HEK293T (cell line): ENCODE measurements around the gene BMAL1.
"Not testable (repeated sequence)": the region's sequence is repeated elsewhere in the genome, so short reads cannot be mapped to it uniquely, and the experiment has no call there.

Experiments
- CTCF ChIA-PET: fragments of 350-600 bp; formaldehyde crosslinking; extraction: SDS; loops from one replicate; lab custom pipeline; 2021; ENCODE audit warnings: antibody characterized with exemption, inconsistent platforms; lab: Yijun Ruan, JAX
- POLR2A ChIA-PET: fragments of 350-600 bp; formaldehyde crosslinking; extraction: SDS; loops from one replicate; lab custom pipeline; 2020; ENCODE audit warnings: antibody characterized with exemption, inconsistent platforms; lab: Yijun Ruan, JAX
- DNase-seq: peaks from one replicate; pipeline ENCODE4 v3.0.0; 2012; ENCODE audit warnings: mixed read lengths; ENCODE audit errors: extremely low spot score
- ARNT ChIP-seq: fragments of 450-650 bp; IDR thresholded peaks from 2 replicates; pipeline ENCODE4 v1.6.1; 2017; ENCODE audit warnings: mild to moderate bottlenecking
- BHLHE40 ChIP-seq: fragments of 450-650 bp; IDR thresholded peaks from 2 replicates; pipeline ENCODE4 v1.6.1; 2016; ENCODE audit warnings: mild to moderate bottlenecking, moderate library complexity, borderline replicate concordance
- CTBP1 ChIP-seq: fragments of 450-650 bp; IDR thresholded peaks from 2 replicates; pipeline ENCODE4 v1.6.1; 2016; ENCODE audit warnings: borderline replicate concordance
- ELF4 ChIP-seq: fragments of 450-650 bp; IDR thresholded peaks from 2 replicates; pipeline ENCODE4 v1.6.1; 2017; ENCODE audit warnings: antibody characterized with exemption
- FOXA1 ChIP-seq: fragments of 450-650 bp; IDR thresholded peaks from 2 replicates; pipeline ENCODE4 v1.6.1; 2016; ENCODE audit warnings: mild to moderate bottlenecking
- FOXK2 ChIP-seq: fragments of 450-650 bp; IDR thresholded peaks from 2 replicates; pipeline ENCODE4 v1.6.1; 2016; ENCODE audit warnings: mild to moderate bottlenecking
- FOXM1 ChIP-seq: fragments of 450-650 bp; IDR thresholded peaks from 2 replicates; pipeline ENCODE4 v1.6.1; 2017; ENCODE audit warnings: mild to moderate bottlenecking, borderline replicate concordance
- HDGF ChIP-seq: fragments of 450-650 bp; IDR thresholded peaks from 2 replicates; pipeline ENCODE4 v1.6.1; 2017; ENCODE audit warnings: antibody characterized with exemption, borderline replicate concordance
- L3MBTL2 ChIP-seq: fragments of 450-650 bp; conservative IDR thresholded peaks from 2 replicates; pipeline ENCODE4 v1.6.1; 2016; ENCODE audit warnings: mild to moderate bottlenecking
- LEF1 ChIP-seq: fragments of 450-650 bp; IDR thresholded peaks from 2 replicates; pipeline ENCODE4 v1.6.1; 2017; ENCODE audit warnings: mild to moderate bottlenecking, borderline replicate concordance
- NFRKB ChIP-seq: fragments of 450-650 bp; IDR thresholded peaks from 2 replicates; pipeline ENCODE4 v1.6.1; 2016; ENCODE audit warnings: mild to moderate bottlenecking, moderate library complexity
- SP1 ChIP-seq: fragments of 450-650 bp; IDR thresholded peaks from 2 replicates; pipeline ENCODE4 v1.6.1; 2017
- SUZ12 ChIP-seq: fragments of 450-650 bp; IDR thresholded peaks from 2 replicates; pipeline ENCODE4 v1.6.1; 2016; ENCODE audit warnings: mild to moderate bottlenecking
- TARDBP ChIP-seq: fragments of 450-650 bp; IDR thresholded peaks from 2 replicates; pipeline ENCODE4 v1.6.1; 2016
- ZNF384 ChIP-seq: fragments of 450-650 bp; IDR thresholded peaks from 2 replicates; pipeline ENCODE4 v1.6.1; 2016
- TF ChIP-seq, protein P1 (sequence below): fragments of 450-650 bp; IDR thresholded peaks from 2 replicates; pipeline ENCODE4 v1.6.1; 2016

Gene BMAL1

DNA sequence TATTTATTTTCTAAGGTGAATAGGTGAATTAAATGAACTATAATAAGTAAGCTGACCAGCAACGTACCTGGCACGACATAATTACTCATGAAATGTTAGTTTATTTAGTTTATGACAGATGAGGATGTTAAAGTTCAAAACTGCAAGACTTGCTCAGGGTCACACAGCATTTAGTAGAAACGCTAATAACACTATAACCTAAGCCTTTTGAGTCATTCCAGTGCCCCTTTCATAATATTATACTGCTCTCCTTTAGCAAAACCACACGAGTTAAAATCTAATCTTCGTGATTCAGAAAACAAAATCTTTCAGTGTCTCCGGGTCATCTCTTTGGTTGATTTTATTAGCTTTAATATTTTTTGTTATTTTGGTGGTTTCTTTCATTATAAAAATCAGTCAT lies 145.8 kb downstream of the BMAL1 start:
- TF ChIP-seq L3MBTL2 (no peak), FOXA1 (no peak), LEF1 (no peak), TARDBP (no peak), ELF4 (no peak), CTBP1 (no peak), SUZ12 (no peak), NFRKB (no peak), FOXK2 (no peak), SP1 (no peak), FOXM1 (no peak), ARNT (no peak), BHLHE40 (no peak), ZNF384 (no peak), HDGF (no peak)
- TF ChIP-seq, protein P1, sequence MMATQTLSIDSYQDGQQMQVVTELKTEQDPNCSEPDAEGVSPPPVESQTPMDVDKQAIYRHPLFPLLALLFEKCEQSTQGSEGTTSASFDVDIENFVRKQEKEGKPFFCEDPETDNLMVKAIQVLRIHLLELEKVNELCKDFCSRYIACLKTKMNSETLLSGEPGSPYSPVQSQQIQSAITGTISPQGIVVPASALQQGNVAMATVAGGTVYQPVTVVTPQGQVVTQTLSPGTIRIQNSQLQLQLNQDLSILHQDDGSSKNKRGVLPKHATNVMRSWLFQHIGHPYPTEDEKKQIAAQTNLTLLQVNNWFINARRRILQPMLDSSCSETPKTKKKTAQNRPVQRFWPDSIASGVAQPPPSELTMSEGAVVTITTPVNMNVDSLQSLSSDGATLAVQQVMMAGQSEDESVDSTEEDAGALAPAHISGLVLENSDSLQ, result no peak
- ChIA-PET POLR2A (no interaction called here), CTCF (no interaction called here)
- DNase-seq, result no peak

DNA sequence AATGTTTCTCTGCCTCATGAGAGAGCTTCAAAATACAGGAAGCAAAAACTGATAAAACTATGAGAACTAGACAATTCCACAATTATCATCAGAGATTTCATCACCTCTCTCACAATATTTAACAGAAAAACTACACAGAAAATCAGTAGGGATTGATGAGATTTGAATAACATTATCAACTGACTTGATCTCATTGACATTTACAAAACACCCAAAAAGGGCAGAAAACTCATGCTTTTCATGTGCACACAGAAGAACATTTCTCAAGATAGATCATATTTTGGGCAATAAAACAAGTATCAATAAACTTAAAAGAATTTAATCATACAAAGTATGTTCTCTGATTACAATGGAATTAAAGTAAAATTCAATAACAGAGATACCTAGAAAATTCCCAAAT lies 149.8 kb downstream of the BMAL1 start:
- DNase-seq, result no peak
- ChIA-PET POLR2A (no interaction called here), CTCF (no interaction called here)
- TF ChIP-seq ARNT, result no peak

DNA sequence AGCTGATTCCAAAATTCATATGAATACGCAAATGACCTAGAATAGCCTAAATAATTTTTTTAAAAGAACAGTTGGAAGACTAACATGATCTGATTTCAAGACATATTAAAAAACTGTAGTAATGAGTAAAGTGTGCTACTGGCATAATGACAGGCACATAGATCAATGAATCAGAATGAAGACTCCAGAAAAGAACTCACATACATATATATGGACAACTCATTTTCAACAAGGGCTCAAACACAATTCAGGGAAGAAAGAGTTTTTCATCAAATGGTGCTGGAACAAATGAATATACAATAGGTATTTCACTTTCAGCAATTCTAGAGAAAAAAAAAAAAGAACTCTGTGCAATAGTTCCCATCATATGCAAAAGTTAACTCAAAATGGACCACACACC lies 151.7 kb downstream of the BMAL1 start:
- ChIA-PET CTCF (no interaction called here), POLR2A (no interaction called here)

DNA sequence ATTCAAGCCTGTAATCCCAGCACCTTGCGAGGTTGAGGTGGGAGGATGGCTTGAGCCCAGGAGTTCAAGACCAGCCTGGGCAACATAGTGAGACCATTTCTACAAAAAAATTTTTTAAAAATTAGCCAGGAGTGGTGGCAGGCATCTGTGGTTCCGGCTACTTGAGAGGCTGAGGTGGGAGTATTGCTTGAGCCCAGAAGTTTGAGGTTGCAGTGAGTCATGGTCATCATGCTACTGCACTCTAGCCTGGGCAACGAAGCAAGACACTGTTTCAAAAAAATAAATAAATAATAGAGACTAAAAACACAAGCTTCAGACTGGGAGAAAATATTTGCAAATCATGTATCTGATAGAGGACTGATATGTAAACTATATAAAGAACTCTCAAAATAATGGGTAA lies 152.2 kb downstream of the BMAL1 start:
- ChIA-PET POLR2A (no interaction called here), CTCF (no interaction called here)
- TF ChIP-seq LEF1 (no peak), NFRKB (no peak), BHLHE40 (no peak), SUZ12 (no peak), ELF4 (no peak), FOXK2 (no peak), CTBP1 (no peak), ARNT (no peak), ZNF384 (no peak), TARDBP (no peak)
- no peak for DNase-seq

More for the DNA sequence above, 151.7 kb downstream of the BMAL1 start:
- TF ChIP-seq ELF4 (no peak), TARDBP (no peak), SUZ12 (no peak), L3MBTL2 (no peak), BHLHE40 (no peak), FOXM1 (no peak), FOXA1 (no peak), ARNT (no peak), HDGF (no peak), SP1 (no peak)
- DNase-seq, result no peak

DNA sequence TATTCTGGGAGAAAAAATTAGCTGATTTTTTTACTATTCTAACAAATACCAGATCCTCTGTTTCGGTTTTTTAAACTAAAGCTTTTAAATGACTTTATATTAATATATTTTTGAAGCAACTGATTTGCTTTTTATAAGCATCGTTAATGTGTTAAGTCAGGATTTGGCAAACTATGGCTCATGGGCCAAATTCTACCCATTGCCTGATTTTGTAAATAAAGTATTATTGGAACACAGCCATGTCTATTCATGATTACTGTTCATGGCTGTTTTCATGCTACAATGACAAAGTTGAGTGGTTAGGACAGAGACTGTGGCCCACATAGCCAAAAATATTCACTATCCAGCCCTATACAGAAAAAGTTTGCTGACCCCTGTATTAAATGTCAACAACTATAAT lies 155.8 kb downstream of the BMAL1 start:
- DNase-seq, result no peak
- ChIA-PET POLR2A (no interaction called here), CTCF (no interaction called here)
- TF ChIP-seq SUZ12, result no peak
- no peak for TF ChIP-seq ZNF384
- no peak for TF ChIP-seq FOXM1
- no peak for TF ChIP-seq NFRKB
- TF ChIP-seq TARDBP, result no peak
- TF ChIP-seq ELF4, result no peak

DNA sequence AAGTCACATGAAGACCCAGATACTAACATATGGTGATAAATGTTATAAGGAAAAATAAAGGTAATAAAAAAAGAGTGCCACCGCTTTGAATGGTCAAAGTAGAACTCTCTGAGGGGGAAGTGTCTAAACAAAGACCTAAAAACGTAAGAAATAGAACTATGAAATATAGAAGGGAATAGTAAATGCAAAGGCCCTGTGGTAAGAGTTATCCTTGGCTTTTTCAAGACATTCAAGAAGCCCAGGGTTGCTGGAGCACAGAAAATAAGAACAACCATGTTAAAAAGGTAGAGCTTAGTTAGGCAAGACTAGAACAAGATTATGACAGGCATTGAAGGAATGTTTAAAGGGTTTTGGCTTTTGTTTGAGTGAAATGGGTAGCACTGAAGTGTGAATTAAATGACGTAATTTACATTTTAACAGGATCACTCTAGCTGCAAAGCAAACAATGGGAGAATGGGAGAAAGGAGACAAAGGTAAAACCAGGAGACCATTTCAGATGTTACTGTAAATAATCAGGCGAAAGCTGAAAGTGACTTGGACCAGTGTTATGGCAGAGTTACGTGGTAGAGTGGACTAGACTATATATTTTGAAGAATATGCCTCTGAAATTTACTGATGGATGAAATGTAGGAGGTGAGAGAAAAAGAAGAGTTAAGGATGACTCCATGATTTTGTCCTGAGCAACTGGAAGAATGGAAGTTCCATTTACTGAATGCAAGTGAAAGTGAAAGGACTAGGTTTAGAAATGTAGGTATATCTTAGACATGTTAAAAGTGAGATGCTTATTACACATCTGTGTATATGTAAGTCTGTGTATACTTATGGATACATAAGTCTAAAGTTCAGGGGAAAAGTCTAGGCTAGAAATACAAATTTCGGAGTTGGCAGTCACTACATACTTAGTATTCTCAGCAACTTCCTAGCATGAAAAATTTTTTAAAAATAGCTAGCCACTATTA lies 156.9 kb downstream of the BMAL1 start:
- ChIA-PET CTCF (no interaction called here), POLR2A (no interaction called here)
- DNase-seq, result no peak
- TF ChIP-seq NFRKB (no peak), ZNF384 (no peak), CTBP1 (no peak), FOXM1 (no peak), ARNT (no peak)

DNA sequence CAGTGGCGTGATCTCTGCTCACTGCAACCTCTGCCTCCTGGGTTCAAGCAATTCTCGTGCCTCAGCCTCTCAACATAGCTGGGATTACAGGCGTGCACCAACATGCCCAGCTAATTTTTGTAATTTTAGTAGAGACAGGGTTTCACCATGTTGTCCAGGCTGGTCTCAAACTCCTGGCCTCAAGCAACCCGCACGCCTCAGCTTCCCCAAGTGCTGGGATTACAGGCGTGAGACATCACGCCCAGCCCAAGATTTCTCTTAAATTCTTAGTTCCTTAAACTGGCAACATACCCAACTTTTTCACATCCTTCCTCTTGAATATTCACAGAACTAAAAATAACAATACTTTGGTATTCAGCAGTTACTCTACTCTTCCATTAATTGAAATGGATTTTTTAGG lies 159.2 kb downstream of the BMAL1 start:
- DNase-seq, POLR2A ChIA-PET: not testable (repeated sequence)
- CTCF ChIA-PET, result interaction anchor here (1.1 kb wide), 1 partner anchor 12 kb away, joined by 5 read pairs; no protein-coding TSS in a partner anchor
